Cardiac fibroblast (primary cell): Measurements from ENCODE around the gene KLRD1.
A peak's percentile ranks its signal among the peaks of the same experiment; 100 is the strongest.

Experiments used
- DNase-seq, 2 donors: peaks; one replicate each; pipeline versions ENCODE4 v3.0.0 to v3.0.0-alpha.2; 2010; ENCODE audit warnings: low read depth in 2 of 2
- H3K4me3 ChIP-seq, 2 donors: replicated peaks in 1 of 2; 1 replicate in 1 of 2; 2 replicates in 1 of 2; pipeline ENCODE4 v1.5.1; 2011; ENCODE audit warnings: low read depth in 2 of 2, low read length in 2 of 2, mild to moderate bottlenecking in 2 of 2, moderate library complexity in 1 of 2
- CTCF ChIP-seq: IDR thresholded peaks from one replicate; pipeline ENCODE4 v1.5.1; 2011; ENCODE audit warnings: low read depth, mild to moderate bottlenecking, low read length, inconsistent platforms

Gene KLRD1

GRCh38 chr12:10283027-10283426 is 24.6 kb upstream of the KLRD1 start:
- no peak for TF ChIP-seq CTCF
- DNase-seq, result no peak
- H3K4me3 ChIP-seq, result no peak overlapping the region

GRCh38 chr12:10285919-10286318 is 21.8 kb upstream of the KLRD1 start:
- TF ChIP-seq CTCF, result no peak
- no peak for DNase-seq
- H3K4me3 ChIP-seq, result no peak overlapping the region

GRCh38 chr12:10289005-10289754 is 18.5 kb upstream of the KLRD1 start:
- H3K4me3 ChIP-seq, result no peak overlapping the region
- no peak for TF ChIP-seq CTCF
- DNase-seq, result no peak

- DNase-seq, result no peak
- TF ChIP-seq CTCF, result no peak
- no peak overlapping the region for H3K4me3 ChIP-seq
Measured at GRCh38 chr12:10291030-10291429, 16.6 kb upstream of the KLRD1 start.

- H3K4me3 ChIP-seq, result no peak overlapping the region
- TF ChIP-seq CTCF, result no peak
- DNase-seq, result no peak
Measured at GRCh38 chr12:10293151-10293550, 14.5 kb upstream of the KLRD1 start.

- TF ChIP-seq CTCF, result no peak
- DNase-seq, result no peak
- no peak overlapping the region for H3K4me3 ChIP-seq
Measured at GRCh38 chr12:10293570-10294227, 14.0 kb upstream of the KLRD1 start.

GRCh38 chr12:10301103-10301502 is 6.6 kb upstream of the KLRD1 start:
- TF ChIP-seq CTCF, result no peak
- DNase-seq, result peak; percentile 35 to 41
- no peak overlapping the region for H3K4me3 ChIP-seq
